ENCODE data around the gene MKKS. TPM values are rescaled to one million over a fixed set of nuclear protein-coding genes. Genes with fewer than 3 reads are reported as not detected.

Gene MKKS
- total RNA-seq, 1 experiment from 2014 or later, result 10.6 TPM

DNA sequence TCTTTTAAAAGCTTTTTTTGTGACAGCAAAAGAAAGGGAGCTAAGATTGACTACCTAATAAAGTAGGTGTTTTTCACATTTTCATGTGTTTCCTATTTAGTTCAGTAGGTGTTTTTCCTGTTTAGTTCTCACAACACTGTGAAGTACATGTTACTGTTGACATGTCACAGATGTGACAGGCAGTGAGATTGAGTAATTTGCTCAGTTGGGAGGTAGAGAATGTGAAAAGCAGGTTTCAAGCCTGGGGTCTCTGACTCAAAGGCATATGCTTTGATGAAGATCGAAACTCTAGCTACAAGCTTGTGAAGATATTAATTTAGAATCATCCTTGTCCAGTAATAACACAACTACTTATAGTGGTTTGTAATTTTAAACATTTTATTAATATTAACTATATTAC, 44.2 kb upstream of the MKKS start:
- Histone ChIP-seq H3K4me2 (ENCODE audit: insufficient read depth, insufficient read length, low read length) (no peak overlapping the region), H2BK12ac (ENCODE audit: insufficient read length, low read depth, low read length) (no peak overlapping the region), H2BK5ac (ENCODE audit: insufficient read length, low read length) (no peak overlapping the region), H3K27ac (ENCODE audit: insufficient read length, low read depth, low read length) (no peak overlapping the region), H3K23ac (ENCODE audit: insufficient read length, low read depth, low read length) (no peak overlapping the region), H2AK5ac (ENCODE audit: insufficient read length, low read length) (no peak overlapping the region), H3K9ac (ENCODE audit: extremely low read depth, insufficient read length, low read length) (no peak overlapping the region), H2BK15ac (ENCODE audit: low read depth, low read length) (no peak overlapping the region), H3K14ac (ENCODE audit: insufficient read depth, low read length) (no peak overlapping the region), H3K18ac (ENCODE audit: insufficient read length, low read depth, low read length) (no peak overlapping the region), H4K91ac (ENCODE audit: insufficient read length, low read depth, low read length) (no peak overlapping the region), H3T11ph (ENCODE audit: low read length) (no peak overlapping the region), H3K9me3 (ENCODE audit: control insufficient read depth, low read depth, low read length) (no peaks in the 10 kb centered on the region), H3K79me2 (ENCODE audit: insufficient read depth, low read length) (no peaks in the 10 kb centered on the region), H3K4me1 (ENCODE audit: insufficient read depth, low read length) (no peaks in the 10 kb centered on the region), H3K4ac (ENCODE audit: low read depth, low read length) (no peak overlapping the region), H4K20me1 (ENCODE audit: control insufficient read depth, insufficient read depth, insufficient read length) (no peaks in the 10 kb centered on the region), H2BK120ac (ENCODE audit: low read depth, low read length, poor library complexity, severe bottlenecking) (no peak overlapping the region), H4K8ac (replicated peaks; ENCODE audit: insufficient read length, low read depth, low read length) (no peak overlapping the region), H3K56ac (ENCODE audit: insufficient read length, low read depth, low read length) (no peak overlapping the region), H2AFZ (ENCODE audit: low read length) (no peak overlapping the region), H4K5ac (ENCODE audit: insufficient read length, low read depth, low read length) (no peak overlapping the region), H3K79me1 (ENCODE audit: insufficient read depth, low read depth, low read length, poor library complexity, severe bottlenecking) (no peaks in the 10 kb centered on the region), H3K27me3 (ENCODE audit: insufficient read depth, low read length) (no peaks in the 10 kb centered on the region), H3K23me2 (ENCODE audit: insufficient read length, low read depth, low read length, poor library complexity, severe bottlenecking) (no peaks in the 10 kb centered on the region), H2BK20ac (ENCODE audit: low read depth, low read length, poor library complexity, severe bottlenecking) (no peak overlapping the region)
- Mint-ChIP-seq H3K27me3 (ENCODE audit: low read depth) (no peaks in the 10 kb centered on the region), H3K9me3 (no peaks in the 10 kb centered on the region), H3K4me3 (no peak overlapping the region), H3K36me3 (ENCODE audit: insufficient read depth in 1 of 3, low read depth in 3 of 3) (no peaks in the 10 kb centered on the region; a peak in 2 of 7 replicates), H3K27ac (no peak overlapping the region), H3K4me1 (peaks cover 26 to 31% of the 10 kb centered on the region in 2 experiments)
- TF ChIP-seq, protein P1, sequence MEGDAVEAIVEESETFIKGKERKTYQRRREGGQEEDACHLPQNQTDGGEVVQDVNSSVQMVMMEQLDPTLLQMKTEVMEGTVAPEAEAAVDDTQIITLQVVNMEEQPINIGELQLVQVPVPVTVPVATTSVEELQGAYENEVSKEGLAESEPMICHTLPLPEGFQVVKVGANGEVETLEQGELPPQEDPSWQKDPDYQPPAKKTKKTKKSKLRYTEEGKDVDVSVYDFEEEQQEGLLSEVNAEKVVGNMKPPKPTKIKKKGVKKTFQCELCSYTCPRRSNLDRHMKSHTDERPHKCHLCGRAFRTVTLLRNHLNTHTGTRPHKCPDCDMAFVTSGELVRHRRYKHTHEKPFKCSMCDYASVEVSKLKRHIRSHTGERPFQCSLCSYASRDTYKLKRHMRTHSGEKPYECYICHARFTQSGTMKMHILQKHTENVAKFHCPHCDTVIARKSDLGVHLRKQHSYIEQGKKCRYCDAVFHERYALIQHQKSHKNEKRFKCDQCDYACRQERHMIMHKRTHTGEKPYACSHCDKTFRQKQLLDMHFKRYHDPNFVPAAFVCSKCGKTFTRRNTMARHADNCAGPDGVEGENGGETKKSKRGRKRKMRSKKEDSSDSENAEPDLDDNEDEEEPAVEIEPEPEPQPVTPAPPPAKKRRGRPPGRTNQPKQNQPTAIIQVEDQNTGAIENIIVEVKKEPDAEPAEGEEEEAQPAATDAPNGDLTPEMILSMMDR (conservative IDR thresholded peaks at IDR 0.05), result no peak
- DNase-seq, result no peak
- no CpG with 5 or more reads among the region's 1 CpG for WGBS (ENCODE audit: extremely low coverage, insufficient read length, low lambda C conversion rate)
